ENCODE data around the gene KLHDC4. TPM values are rescaled to one million over a fixed set of nuclear protein-coding genes. Genes with fewer than 3 reads are reported as not detected.

Gene KLHDC4
- total and polyA plus RNA-seq, 9 donors, result 18.4 to 38.0 (median 26.1) TPM

DNA sequence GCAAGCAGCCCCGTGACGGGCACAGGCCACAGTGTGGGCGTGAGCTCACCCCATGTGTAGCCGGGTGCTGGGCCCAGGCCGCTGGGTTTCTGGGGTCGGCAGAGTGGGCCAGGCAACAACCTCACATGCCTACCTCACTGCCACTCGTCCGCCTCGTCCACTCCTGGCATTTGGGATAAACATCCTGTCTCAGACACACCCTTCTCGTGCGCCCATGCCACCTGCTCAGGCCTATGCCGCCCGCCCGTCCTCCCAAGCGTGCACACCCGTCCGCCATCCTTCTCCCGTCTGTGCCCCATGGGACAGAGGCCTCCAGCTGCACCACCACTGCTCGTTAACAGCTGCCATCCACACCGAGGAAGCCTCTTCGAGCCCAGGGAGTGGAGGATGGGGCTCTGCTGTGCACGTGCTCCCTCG is 64.3 kb downstream of the KLHDC4 start:
- H3K27ac ChIP-seq (ENCODE audit: low read length), result no peak overlapping the region
- H3K4me3 ChIP-seq (ENCODE audit: low read length), result no peak overlapping the region
- DNase-seq, result no peak
- H3K4me1 ChIP-seq (ENCODE audit: control insufficient read depth, insufficient read depth, low read length), result peaks cover 19% of the 10 kb centered on the region
- peaks cover 39% of the 10 kb centered on the region for H3K36me3 ChIP-seq (ENCODE audit: control insufficient read depth, insufficient read depth, low read length)
- H3K9me3 ChIP-seq (replicated peaks; ENCODE audit: control insufficient read depth, low read depth, low read length), result no peaks in the 10 kb centered on the region
- WGBS (ENCODE audit: insufficient coverage), result 75% methylated on average over 23 of the region's 23 CpGs
- H3K27me3 ChIP-seq (ENCODE audit: control insufficient read depth, insufficient read depth, low read length), result no peaks in the 10 kb centered on the region

DNA sequence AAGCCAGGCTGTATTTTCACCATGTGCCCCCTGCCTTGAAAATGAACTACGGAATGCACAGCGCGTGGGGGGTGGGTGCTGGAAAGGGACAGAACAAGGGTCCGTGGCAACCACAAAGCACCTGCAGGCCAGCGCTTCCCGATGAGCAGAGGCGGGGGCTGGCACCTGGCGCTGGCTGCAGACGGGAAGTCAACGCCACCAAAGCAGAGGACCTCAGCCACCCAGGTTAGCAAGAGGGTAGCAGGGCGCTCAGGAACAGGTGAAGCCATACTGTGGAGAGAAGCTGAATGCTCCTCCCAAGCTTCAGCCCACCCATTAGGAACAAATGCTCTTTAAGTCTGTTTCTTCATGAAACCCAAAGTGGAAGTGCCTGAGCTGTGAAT is 64.7 kb downstream of the KLHDC4 start:
- Histone ChIP-seq H3K36me3 (ENCODE audit: control insufficient read depth, insufficient read depth, low read length) (peaks cover 43% of the 10 kb centered on the region), H3K4me3 (ENCODE audit: low read length) (no peak overlapping the region), H3K27ac (ENCODE audit: low read length) (no peak overlapping the region), H3K27me3 (ENCODE audit: control insufficient read depth, insufficient read depth, low read length) (no peaks in the 10 kb centered on the region), H3K9me3 (replicated peaks; ENCODE audit: control insufficient read depth, low read depth, low read length) (no peaks in the 10 kb centered on the region), H3K4me1 (ENCODE audit: control insufficient read depth, insufficient read depth, low read length) (peaks cover 19% of the 10 kb centered on the region)
- WGBS (ENCODE audit: insufficient coverage), result 88% methylated on average over 11 of the region's 11 CpGs
- no peak for DNase-seq

DNA sequence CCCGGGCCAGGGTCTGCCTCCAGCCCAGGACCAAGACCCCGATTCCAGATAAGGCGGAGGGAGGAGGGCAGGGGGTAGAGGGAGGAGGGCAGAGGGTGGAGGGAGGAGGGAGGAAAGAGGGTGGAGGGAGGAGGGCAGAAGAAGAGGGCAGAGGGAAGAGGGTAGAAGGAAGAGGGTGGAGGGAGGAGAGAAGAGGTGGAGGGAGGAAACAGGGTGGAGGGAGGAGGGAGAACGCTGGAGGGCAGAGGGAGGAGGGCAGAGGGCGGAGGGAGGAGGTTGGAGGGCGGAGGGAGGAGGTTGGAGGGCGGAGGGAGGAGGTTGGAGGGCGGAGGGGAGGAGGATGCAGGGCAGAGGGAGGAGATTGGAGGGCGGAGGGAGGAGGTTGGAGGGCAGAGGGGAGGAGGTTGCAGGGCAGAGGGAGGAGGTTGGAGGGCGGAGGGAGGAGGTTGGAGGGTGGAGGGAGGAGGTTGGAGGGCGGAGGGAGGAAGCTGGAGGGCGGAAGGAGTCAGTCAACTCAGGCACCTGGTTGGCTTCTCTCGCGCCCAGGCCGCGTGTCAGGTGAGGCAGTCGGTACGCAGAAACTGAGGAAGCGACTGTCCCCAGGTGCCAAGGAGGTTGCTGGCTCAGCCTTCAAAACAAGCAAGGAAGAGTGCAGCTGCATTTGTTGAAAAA is 65.2 kb downstream of the KLHDC4 start:
- WGBS (ENCODE audit: insufficient coverage), result 89% methylated on average over 17 of the region's 19 CpGs
- H3K27me3 ChIP-seq (ENCODE audit: control insufficient read depth, insufficient read depth, low read length), result no peaks in the 10 kb centered on the region
- no peaks in the 10 kb centered on the region for H3K9me3 ChIP-seq (replicated peaks; ENCODE audit: control insufficient read depth, low read depth, low read length)
- DNase-seq, result no peak
- H3K36me3 ChIP-seq (ENCODE audit: control insufficient read depth, insufficient read depth, low read length), result peaks cover 49% of the 10 kb centered on the region
- H3K4me1 ChIP-seq (ENCODE audit: control insufficient read depth, insufficient read depth, low read length), result peaks cover 19% of the 10 kb centered on the region
- H3K4me3 ChIP-seq (ENCODE audit: low read length), result no peak overlapping the region
- H3K27ac ChIP-seq (ENCODE audit: low read length), result no peak overlapping the region

- Histone ChIP-seq H3K36me3 (ENCODE audit: control insufficient read depth, insufficient read depth, low read length) (peaks cover 48% of the 10 kb centered on the region), H3K27ac (ENCODE audit: low read length) (no peak overlapping the region), H3K4me3 (ENCODE audit: low read length) (no peak overlapping the region), H3K4me1 (ENCODE audit: control insufficient read depth, insufficient read depth, low read length) (peaks cover 28% of the 10 kb centered on the region), H3K27me3 (ENCODE audit: control insufficient read depth, insufficient read depth, low read length) (no peaks in the 10 kb centered on the region), H3K9me3 (replicated peaks; ENCODE audit: control insufficient read depth, low read depth, low read length) (no peaks in the 10 kb centered on the region)
- 82% methylated on average over 18 of the region's 20 CpGs for WGBS (ENCODE audit: insufficient coverage)
- no peak for DNase-seq
Measured at GRCh38 chr16:87698676-87699199, 67.0 kb downstream of the KLHDC4 start.

DNA sequence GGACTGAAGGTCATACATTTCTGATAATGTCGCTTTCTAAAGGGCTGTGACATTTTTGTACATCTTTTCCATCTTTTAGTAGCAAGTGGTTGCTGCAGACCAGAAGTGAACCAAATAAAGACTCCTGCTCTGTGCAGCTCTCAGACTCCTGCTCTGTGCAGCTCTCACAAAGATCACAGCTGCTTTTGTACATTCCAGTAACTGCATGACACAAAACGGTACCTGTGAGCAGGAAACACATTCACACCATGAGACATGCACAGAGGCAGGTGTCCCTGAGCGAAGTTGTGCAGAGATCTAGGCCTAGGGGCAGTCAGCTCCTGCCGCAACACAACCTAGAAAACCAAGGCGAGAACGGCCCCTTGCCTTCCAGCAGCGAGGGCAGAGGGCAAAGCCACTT is 67.5 kb downstream of the KLHDC4 start:
- Histone ChIP-seq H3K9me3 (replicated peaks; ENCODE audit: control insufficient read depth, low read depth, low read length) (no peaks in the 10 kb centered on the region), H3K4me3 (ENCODE audit: low read length) (no peak overlapping the region), H3K27ac (ENCODE audit: low read length) (no peak overlapping the region), H3K27me3 (ENCODE audit: control insufficient read depth, insufficient read depth, low read length) (no peaks in the 10 kb centered on the region), H3K36me3 (ENCODE audit: control insufficient read depth, insufficient read depth, low read length) (peaks cover 43% of the 10 kb centered on the region), H3K4me1 (ENCODE audit: control insufficient read depth, insufficient read depth, low read length) (peaks cover 23% of the 10 kb centered on the region)
- WGBS (ENCODE audit: insufficient coverage), result 88% methylated on average over 6 of the region's 7 CpGs
- DNase-seq, result no peak

GRCh38 chr16:87697792-87698191 is 68.0 kb downstream of the KLHDC4 start:
- Histone ChIP-seq H3K9me3 (replicated peaks; ENCODE audit: control insufficient read depth, low read depth, low read length) (no peaks in the 10 kb centered on the region), H3K27me3 (ENCODE audit: control insufficient read depth, insufficient read depth, low read length) (no peaks in the 10 kb centered on the region), H3K27ac (ENCODE audit: low read length) (no peak overlapping the region), H3K4me3 (ENCODE audit: low read length) (no peak overlapping the region), H3K36me3 (ENCODE audit: control insufficient read depth, insufficient read depth, low read length) (peaks cover 38% of the 10 kb centered on the region), H3K4me1 (ENCODE audit: control insufficient read depth, insufficient read depth, low read length) (peaks cover 21% of the 10 kb centered on the region)
- 96% methylated on average over 7 of the region's 14 CpGs for WGBS (ENCODE audit: insufficient coverage)
- no peak for DNase-seq

DNA sequence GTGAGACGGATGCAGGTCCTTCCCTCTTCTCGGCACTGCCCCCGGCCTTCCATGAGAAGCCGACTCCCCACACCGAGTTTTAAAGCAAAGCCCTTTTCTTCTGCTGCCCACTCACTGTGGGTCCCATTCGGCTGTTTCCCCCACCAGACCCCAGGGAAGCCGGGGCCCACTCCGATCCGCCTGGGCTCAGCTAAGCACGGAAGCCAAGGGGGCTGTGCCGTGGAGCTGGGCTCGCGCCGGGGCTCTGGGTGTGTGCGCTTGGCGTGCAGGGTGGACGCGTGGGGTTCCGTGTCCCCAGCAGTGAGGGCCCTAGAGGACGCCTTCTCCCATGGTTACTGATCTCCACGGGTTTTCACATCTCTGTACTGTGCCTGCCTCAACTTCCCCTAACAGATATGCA is 68.5 kb downstream of the KLHDC4 start:
- H3K36me3 ChIP-seq (ENCODE audit: control insufficient read depth, insufficient read depth, low read length), result peaks cover 34% of the 10 kb centered on the region
- no peak overlapping the region for H3K4me3 ChIP-seq (ENCODE audit: low read length)
- H3K9me3 ChIP-seq (replicated peaks; ENCODE audit: control insufficient read depth, low read depth, low read length), result no peaks in the 10 kb centered on the region
- 92% methylated on average over 16 of the region's 21 CpGs for WGBS (ENCODE audit: insufficient coverage)
- no peaks in the 10 kb centered on the region for H3K27me3 ChIP-seq (ENCODE audit: control insufficient read depth, insufficient read depth, low read length)
- peaks cover 17% of the 10 kb centered on the region for H3K4me1 ChIP-seq (ENCODE audit: control insufficient read depth, insufficient read depth, low read length)
- no peak for DNase-seq
- no peak overlapping the region for H3K27ac ChIP-seq (ENCODE audit: low read length)

- 77% methylated on average over 13 of the region's 18 CpGs for WGBS (ENCODE audit: insufficient coverage)
Measured at GRCh38 chr16:87696726-87697125, 69.1 kb downstream of the KLHDC4 start.

DNA sequence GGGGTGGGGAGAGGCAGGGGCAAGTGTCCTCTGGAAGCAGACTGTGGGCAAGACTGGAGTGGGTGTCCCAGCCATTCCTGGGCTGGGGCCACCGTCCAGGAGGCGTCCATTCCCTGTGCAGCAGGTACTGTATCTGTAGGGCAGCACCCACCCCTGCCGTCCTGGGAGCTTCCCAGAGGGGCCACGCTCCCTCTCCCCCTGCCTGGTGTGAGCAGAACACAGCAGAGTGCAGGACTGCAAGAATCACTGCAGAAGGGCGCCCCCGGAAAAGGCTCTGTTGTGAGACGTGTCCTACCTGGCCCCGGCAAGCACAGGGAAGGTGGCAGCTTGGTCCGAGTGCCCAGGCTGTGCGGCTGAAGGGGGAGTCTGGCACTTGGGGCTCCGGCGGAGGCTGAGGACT is 70.3 kb downstream of the KLHDC4 start:
- no peak overlapping the region for H3K27ac ChIP-seq (ENCODE audit: low read length)
- H3K27me3 ChIP-seq (ENCODE audit: control insufficient read depth, insufficient read depth, low read length), result peaks cover 7% of the 10 kb centered on the region
- H3K9me3 ChIP-seq (replicated peaks; ENCODE audit: control insufficient read depth, low read depth, low read length), result no peaks in the 10 kb centered on the region
- H3K4me1 ChIP-seq (ENCODE audit: control insufficient read depth, insufficient read depth, low read length), result peaks cover 15% of the 10 kb centered on the region
- 79% methylated on average over 12 of the region's 12 CpGs for WGBS (ENCODE audit: insufficient coverage)
- no peak overlapping the region for H3K4me3 ChIP-seq (ENCODE audit: low read length)
- no peak for DNase-seq
- H3K36me3 ChIP-seq (ENCODE audit: control insufficient read depth, insufficient read depth, low read length), result peaks cover 29% of the 10 kb centered on the region

More at GRCh38 chr16:87696726-87697125, 69.1 kb downstream of the KLHDC4 start:
- no peak for DNase-seq
- no peaks in the 10 kb centered on the region for H3K27me3 ChIP-seq (ENCODE audit: control insufficient read depth, insufficient read depth, low read length)
- no peak overlapping the region for H3K27ac ChIP-seq (ENCODE audit: low read length)
- peaks cover 15% of the 10 kb centered on the region for H3K4me1 ChIP-seq (ENCODE audit: control insufficient read depth, insufficient read depth, low read length)
- no peaks in the 10 kb centered on the region for H3K9me3 ChIP-seq (replicated peaks; ENCODE audit: control insufficient read depth, low read depth, low read length)
- H3K36me3 ChIP-seq (ENCODE audit: control insufficient read depth, insufficient read depth, low read length), result peaks cover 29% of the 10 kb centered on the region
- no peak overlapping the region for H3K4me3 ChIP-seq (ENCODE audit: low read length)

DNA sequence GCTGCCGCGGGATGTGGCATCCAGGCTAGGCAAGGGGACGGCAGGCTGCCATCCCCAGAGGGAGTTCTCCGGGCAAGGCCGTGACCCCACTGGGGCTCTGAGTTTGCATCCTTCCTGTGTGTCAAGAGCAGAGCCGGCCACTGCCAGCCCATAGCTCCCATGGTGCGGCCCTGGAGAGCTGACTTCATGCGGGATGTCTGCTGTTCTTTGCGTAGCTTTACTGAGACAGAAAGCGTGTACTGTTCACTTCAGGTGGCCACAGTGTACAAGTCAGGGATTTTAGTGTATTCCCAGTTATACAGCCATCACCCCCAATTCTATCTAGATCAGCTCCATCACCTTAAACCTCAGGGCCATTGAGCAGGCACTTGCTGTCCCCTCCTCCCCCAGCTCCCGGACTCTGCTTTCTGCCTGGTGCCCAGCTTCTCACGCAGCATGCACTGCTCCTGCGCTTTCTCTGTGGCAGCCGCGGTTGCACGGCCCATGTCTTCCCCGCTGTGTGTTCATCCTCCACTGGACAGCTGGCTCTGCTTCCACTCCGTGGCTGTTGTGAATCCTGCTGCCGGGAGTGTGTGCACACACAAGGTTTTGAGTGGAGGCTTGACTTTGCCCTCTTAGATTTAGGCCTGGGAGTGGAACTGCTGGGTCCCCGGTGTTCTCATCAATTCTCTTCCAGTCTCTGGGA is 71.2 kb downstream of the KLHDC4 start:
- H3K4me3 ChIP-seq (ENCODE audit: low read length), result no peak overlapping the region
- peaks cover 9% of the 10 kb centered on the region for H3K27me3 ChIP-seq (ENCODE audit: control insufficient read depth, insufficient read depth, low read length)
- no peak overlapping the region for H3K27ac ChIP-seq (ENCODE audit: low read length)
- peaks cover 15% of the 10 kb centered on the region for H3K4me1 ChIP-seq (ENCODE audit: control insufficient read depth, insufficient read depth, low read length)
- DNase-seq, result peak; percentile 44
- H3K36me3 ChIP-seq (ENCODE audit: control insufficient read depth, insufficient read depth, low read length), result peaks cover 23% of the 10 kb centered on the region
- 68% methylated on average over 16 of the region's 20 CpGs for WGBS (ENCODE audit: insufficient coverage)
- H3K9me3 ChIP-seq (replicated peaks; ENCODE audit: control insufficient read depth, low read depth, low read length), result no peaks in the 10 kb centered on the region
